H1 (cell line): Measurements from ENCODE around the gene RAB40B.

Experiments
- BRCA1 ChIP-seq: IDR thresholded peaks from 2 replicates; pipeline ENCODE4 v1.6.1; 2012; ENCODE audit warnings: low read depth, low read length, improper control_type of control experiment
- CEBPB ChIP-seq: IDR thresholded peaks from 2 replicates; pipeline ENCODE4 v1.6.1; 2012; ENCODE audit warnings: low read depth, low read length
- EP300 ChIP-seq, 2 experiments: IDR thresholded peaks; 1 replicate in 1 of 2; 2 replicates in 1 of 2; pipeline ENCODE4 v1.6.1; 2011 to 2012; ENCODE audit warnings: low read depth in 2 of 2, low read length in 2 of 2, mild to moderate bottlenecking in 2 of 2, borderline replicate concordance in 1 of 2, inconsistent platforms in 1 of 2, moderate library complexity in 1 of 2
- EZH2 ChIP-seq: fragments of 200-600 bp; sonication (generic); IDR thresholded peaks from 2 replicates; pipeline ENCODE4 v1.7.1; 2012; ENCODE audit warnings: low read depth, mild to moderate bottlenecking, moderate library complexity, low read length, inconsistent platforms; ENCODE audit not compliant: severe bottlenecking
- FOSL1 ChIP-seq: IDR thresholded peaks from 2 replicates; pipeline ENCODE4 v1.6.1; 2011; ENCODE audit warnings: mild to moderate bottlenecking, low read depth, low read length, moderate library complexity; ENCODE audit not compliant: insufficient read depth
- JUND ChIP-seq: IDR thresholded peaks from 2 replicates; pipeline ENCODE4 v1.6.1; 2011; ENCODE audit warnings: mild to moderate bottlenecking, improper control_type of control experiment, low read length
- KDM1A ChIP-seq: fragments of 200-600, 300-600 bp; sonication (generic); IDR thresholded peaks from 2 replicates; pipeline ENCODE4 v1.7.1; 2016; ENCODE audit warnings: mild to moderate bottlenecking, low read length, borderline replicate concordance
- POLR2A ChIP-seq, 2 experiments: IDR thresholded peaks; 1 replicate in 1 of 2; 2 replicates in 1 of 2; pipeline ENCODE4 v1.6.1; 2011; ENCODE audit warnings: low read depth in 2 of 2, low read length in 2 of 2, mild to moderate bottlenecking in 2 of 2; ENCODE audit errors: control extremely low read depth in 1 of 2
- POLR2AphosphoS5 ChIP-seq: IDR thresholded peaks from 2 replicates; pipeline ENCODE4 v1.6.1; 2011; ENCODE audit warnings: low read depth, low read length
- SIN3A ChIP-seq, 2 experiments: IDR thresholded peaks in 1 of 2; conservative IDR thresholded peaks in 1 of 2; 2 replicates each; pipeline ENCODE4 v1.6.1; 2011 to 2012; ENCODE audit warnings: low read length in 2 of 2, improper control_type of control experiment in 1 of 2, low read depth in 1 of 2, mild to moderate bottlenecking in 1 of 2
- SP1 ChIP-seq: IDR thresholded peaks from 2 replicates; pipeline ENCODE4 v1.6.1; 2011; ENCODE audit warnings: low read depth, low read length
- TAF1 ChIP-seq: IDR thresholded peaks from 2 replicates; pipeline ENCODE4 v1.6.1; 2011; ENCODE audit warnings: mild to moderate bottlenecking, low read depth, low read length
- TF ChIP-seq, protein P1 (sequence below): IDR thresholded peaks from 2 replicates; pipeline ENCODE4 v1.6.1; 2012; ENCODE audit warnings: inconsistent platforms
- TF ChIP-seq, protein P2 (sequence below), 3 experiments: IDR thresholded peaks; 1 replicate in 2 of 3; 2 replicates in 1 of 3; pipeline versions ENCODE4 v1.5.1 to v1.6.1; 2011; ENCODE audit warnings: low read length in 3 of 3, mild to moderate bottlenecking in 3 of 3, inconsistent platforms in 2 of 3, low read depth in 1 of 3, moderate library complexity in 1 of 3; ENCODE audit not compliant: insufficient read depth in 1 of 3; ENCODE audit errors: control extremely low read depth in 1 of 3

DNA sequence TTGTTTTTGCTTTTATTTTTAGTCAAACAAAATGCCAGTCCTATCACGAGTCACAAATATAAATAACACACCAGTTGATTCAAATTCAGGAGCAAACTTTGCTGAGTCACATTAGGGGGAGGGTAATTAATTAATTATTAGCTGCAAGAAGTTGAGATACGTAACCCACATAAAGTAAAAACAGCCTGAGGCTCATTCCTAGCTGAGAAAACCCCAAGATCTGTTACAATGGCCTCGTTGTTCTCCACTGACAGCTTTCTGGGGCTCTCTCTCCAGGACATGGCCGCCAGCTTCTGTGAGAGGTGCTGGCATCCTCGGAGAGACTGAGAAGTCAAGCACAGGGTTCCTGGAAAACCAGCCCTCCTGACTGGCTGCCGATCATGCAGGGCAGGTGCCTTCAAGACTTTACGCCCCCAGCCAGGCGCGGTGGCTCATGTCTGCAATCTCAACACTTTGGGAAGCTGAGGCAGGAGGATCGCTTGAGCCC lies 11.1 kb downstream of the RAB40B start:
- no peak for TF ChIP-seq EZH2
- TF ChIP-seq, protein P1, sequence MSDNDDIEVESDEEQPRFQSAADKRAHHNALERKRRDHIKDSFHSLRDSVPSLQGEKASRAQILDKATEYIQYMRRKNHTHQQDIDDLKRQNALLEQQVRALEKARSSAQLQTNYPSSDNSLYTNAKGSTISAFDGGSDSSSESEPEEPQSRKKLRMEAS = no peak
- no peak for TF ChIP-seq TAF1
- no peak for TF ChIP-seq KDM1A
- TF ChIP-seq SP1 = no peak
- TF ChIP-seq, protein P2, sequence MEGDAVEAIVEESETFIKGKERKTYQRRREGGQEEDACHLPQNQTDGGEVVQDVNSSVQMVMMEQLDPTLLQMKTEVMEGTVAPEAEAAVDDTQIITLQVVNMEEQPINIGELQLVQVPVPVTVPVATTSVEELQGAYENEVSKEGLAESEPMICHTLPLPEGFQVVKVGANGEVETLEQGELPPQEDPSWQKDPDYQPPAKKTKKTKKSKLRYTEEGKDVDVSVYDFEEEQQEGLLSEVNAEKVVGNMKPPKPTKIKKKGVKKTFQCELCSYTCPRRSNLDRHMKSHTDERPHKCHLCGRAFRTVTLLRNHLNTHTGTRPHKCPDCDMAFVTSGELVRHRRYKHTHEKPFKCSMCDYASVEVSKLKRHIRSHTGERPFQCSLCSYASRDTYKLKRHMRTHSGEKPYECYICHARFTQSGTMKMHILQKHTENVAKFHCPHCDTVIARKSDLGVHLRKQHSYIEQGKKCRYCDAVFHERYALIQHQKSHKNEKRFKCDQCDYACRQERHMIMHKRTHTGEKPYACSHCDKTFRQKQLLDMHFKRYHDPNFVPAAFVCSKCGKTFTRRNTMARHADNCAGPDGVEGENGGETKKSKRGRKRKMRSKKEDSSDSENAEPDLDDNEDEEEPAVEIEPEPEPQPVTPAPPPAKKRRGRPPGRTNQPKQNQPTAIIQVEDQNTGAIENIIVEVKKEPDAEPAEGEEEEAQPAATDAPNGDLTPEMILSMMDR (IDR thresholded peaks at IDR 0.05; ENCODE audit: control extremely low read depth in 1 of 3, insufficient read depth in 1 of 3, low read depth in 1 of 3, low read length in 3 of 3) = no peak
- TF ChIP-seq JUND = no peak
- TF ChIP-seq FOSL1 = no peak
- no peak for TF ChIP-seq POLR2A (IDR thresholded peaks at IDR 0.05; ENCODE audit: control extremely low read depth in 1 of 2, low read depth in 2 of 2, low read length in 2 of 2)
- TF ChIP-seq POLR2AphosphoS5 = no peak
- no peak for TF ChIP-seq CEBPB
- TF ChIP-seq SIN3A (conservative IDR thresholded peaks at IDR 0.05 in 1 of 2, IDR thresholded peaks at IDR 0.05 in 1 of 2; ENCODE audit: low read depth in 1 of 2, low read length in 2 of 2) = no peak
- TF ChIP-seq BRCA1 = no peak
- no peak for TF ChIP-seq EP300 (IDR thresholded peaks at IDR 0.05; ENCODE audit: borderline replicate concordance in 1 of 2, low read depth in 2 of 2, low read length in 2 of 2)
